ENCODE data around the gene IL34.

Gene IL34

DNA sequence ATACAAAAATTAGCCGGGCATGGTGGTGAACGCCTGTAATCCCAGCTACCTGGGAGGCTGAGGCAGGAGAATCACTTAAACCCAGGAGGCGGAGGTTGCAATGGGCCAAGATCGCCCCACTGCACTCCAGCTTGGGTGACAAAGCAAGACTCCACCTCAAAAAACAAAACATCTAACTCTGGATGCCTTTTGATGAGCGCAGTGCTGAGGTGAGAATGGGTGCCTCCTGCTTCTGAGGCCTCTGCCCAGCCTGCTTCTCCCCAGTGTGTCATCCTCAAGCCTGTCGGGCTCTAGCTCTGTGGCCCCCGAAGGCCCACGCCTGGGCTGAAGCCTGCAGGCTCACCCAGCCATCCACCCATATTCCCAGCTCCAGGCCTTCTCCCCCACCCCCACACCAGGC, 50.0 kb downstream of the IL34 start:
- Mint-ChIP-seq H3K4me1 (peaks cover 63% of the 10 kb centered on the region), H3K4me3 (peak overlapping the region in 1 of 3 experiments; percentile 11), H3K9me3 (no peaks in the 10 kb centered on the region), H3K27me3 (ENCODE audit: low read depth) (peaks cover 7% of the 10 kb centered on the region), H3K36me3 (ENCODE audit: low read depth) (peaks cover 4% of the 10 kb centered on the region), H3K27ac (peak overlapping the region in 2 of 3 experiments; percentile 82 to 83)
- TF ChIP-seq, protein P1, sequence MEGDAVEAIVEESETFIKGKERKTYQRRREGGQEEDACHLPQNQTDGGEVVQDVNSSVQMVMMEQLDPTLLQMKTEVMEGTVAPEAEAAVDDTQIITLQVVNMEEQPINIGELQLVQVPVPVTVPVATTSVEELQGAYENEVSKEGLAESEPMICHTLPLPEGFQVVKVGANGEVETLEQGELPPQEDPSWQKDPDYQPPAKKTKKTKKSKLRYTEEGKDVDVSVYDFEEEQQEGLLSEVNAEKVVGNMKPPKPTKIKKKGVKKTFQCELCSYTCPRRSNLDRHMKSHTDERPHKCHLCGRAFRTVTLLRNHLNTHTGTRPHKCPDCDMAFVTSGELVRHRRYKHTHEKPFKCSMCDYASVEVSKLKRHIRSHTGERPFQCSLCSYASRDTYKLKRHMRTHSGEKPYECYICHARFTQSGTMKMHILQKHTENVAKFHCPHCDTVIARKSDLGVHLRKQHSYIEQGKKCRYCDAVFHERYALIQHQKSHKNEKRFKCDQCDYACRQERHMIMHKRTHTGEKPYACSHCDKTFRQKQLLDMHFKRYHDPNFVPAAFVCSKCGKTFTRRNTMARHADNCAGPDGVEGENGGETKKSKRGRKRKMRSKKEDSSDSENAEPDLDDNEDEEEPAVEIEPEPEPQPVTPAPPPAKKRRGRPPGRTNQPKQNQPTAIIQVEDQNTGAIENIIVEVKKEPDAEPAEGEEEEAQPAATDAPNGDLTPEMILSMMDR (IDR thresholded peaks at IDR 0.05; ENCODE audit: unreplicated experiment in 3 of 3), result no peak

DNA sequence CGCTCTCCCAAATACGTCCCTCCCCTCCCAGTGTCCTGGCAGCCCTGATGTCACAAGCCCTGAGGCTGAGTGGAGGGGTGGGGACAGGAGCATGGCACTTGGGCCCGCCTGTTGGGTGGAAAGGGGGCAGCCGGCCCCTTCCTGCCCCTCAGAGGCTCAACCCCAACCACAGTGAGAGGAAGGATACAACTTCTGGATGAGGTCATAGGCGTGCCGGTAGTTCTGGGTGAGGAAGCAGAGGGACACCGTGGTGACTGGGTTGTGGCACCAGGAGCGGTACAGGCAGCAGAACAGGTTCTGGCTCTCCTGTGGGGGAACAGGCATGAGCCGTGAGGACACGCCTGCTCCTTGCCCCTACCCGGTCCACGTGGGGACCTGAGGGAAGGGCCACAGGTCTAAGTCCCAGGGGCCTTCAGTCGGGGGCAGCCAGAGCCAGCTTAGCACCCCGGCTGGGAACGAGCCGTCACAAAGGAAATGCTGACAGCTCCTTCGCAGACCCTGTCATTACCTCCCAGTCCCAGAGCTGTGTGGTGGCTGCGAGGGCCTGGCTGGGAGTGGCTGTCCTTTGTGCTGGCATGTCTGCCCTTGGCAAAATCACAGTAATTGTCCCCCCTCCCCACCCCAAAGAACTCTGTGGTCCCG, 50.7 kb downstream of the IL34 start:
- Mint-ChIP-seq H3K4me1 (peaks cover 64% of the 10 kb centered on the region), H3K27me3 (ENCODE audit: low read depth) (peaks cover 7% of the 10 kb centered on the region), H3K27ac (peak overlapping the region; percentile 56 to 89 (median 82)), H3K4me3 (peak overlapping the region in 2 of 3 experiments; percentile 40 to 73), H3K9me3 (no peaks in the 10 kb centered on the region), H3K36me3 (ENCODE audit: low read depth) (peaks cover 4% of the 10 kb centered on the region)
- TF ChIP-seq, protein P1 (IDR thresholded peaks at IDR 0.05; ENCODE audit: unreplicated experiment in 3 of 3), result no peak

DNA sequence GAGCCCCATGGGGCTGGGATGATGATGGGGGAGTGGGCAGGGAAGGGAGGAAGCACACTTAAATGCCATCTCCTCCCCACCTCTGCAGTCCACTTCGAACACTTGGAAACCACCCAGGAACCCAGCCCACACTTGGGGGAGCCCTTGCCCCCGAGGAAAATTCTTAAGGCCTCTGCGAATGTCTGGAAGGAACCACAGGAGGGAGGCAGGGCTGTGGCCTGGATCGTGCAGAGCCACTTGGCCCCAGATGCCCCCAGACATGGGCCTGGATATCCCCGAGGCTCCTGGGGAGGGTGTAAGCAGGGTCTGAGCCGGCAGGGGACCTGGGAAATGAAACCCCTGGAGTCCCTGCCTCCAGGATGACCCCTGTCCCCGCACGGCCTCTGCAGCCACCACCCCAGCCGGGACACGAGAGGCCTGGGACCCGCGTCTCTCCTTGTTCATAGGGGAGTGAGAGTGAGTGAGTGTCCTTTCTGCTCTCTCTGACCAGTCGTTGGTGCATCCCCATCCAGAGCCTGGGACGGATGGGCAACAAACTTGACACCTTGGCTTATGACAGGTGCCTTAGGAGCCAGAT, 51.3 kb downstream of the IL34 start:
- TF ChIP-seq, protein P1 (IDR thresholded peaks at IDR 0.05; ENCODE audit: unreplicated experiment in 3 of 3), result no peak
- peaks cover 4% of the 10 kb centered on the region for H3K36me3 Mint-ChIP-seq (ENCODE audit: low read depth)
- H3K4me3 Mint-ChIP-seq, result peak overlapping the region in 2 of 3 experiments; percentile 58 to 79
- H3K4me1 Mint-ChIP-seq, result peaks cover 70% of the 10 kb centered on the region
- no peaks in the 10 kb centered on the region for H3K9me3 Mint-ChIP-seq
- peak overlapping the region; percentile 28 to 89 (median 72) for H3K27ac Mint-ChIP-seq
- peaks cover 7% of the 10 kb centered on the region for H3K27me3 Mint-ChIP-seq (ENCODE audit: low read depth)

DNA sequence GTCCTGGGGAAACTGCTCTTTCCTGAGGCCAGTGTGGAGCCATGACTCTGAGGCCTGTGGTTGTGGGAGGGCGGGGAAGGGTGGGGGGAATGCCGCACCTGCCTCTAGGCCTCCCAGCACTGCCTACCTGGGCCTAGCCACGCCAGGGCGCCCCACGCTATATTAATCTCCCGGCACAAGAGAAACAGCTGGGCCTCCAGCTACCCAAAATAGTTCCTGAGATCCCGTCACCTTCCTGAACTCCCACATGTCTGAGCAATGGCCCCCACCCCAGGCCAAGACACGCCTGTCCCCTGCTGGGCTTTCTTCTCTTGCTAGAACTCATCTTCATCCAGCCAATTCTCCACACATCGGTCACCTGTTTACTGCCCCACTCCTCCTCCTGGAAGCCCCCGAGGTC, 52.5 kb downstream of the IL34 start:
- H3K27me3 Mint-ChIP-seq (ENCODE audit: low read depth), result peaks cover 7% of the 10 kb centered on the region
- H3K36me3 Mint-ChIP-seq (ENCODE audit: low read depth), result peaks cover 4% of the 10 kb centered on the region
- TF ChIP-seq, protein P1 (IDR thresholded peaks at IDR 0.05; ENCODE audit: unreplicated experiment in 3 of 3), result no peak
- H3K27ac Mint-ChIP-seq, result peak overlapping the region; percentile 71 to 89 (median 76)
- peak overlapping the region in 2 of 3 experiments; percentile 43 to 69 for H3K4me3 Mint-ChIP-seq
- peaks cover 72% of the 10 kb centered on the region for H3K4me1 Mint-ChIP-seq
- H3K9me3 Mint-ChIP-seq, result no peaks in the 10 kb centered on the region

DNA sequence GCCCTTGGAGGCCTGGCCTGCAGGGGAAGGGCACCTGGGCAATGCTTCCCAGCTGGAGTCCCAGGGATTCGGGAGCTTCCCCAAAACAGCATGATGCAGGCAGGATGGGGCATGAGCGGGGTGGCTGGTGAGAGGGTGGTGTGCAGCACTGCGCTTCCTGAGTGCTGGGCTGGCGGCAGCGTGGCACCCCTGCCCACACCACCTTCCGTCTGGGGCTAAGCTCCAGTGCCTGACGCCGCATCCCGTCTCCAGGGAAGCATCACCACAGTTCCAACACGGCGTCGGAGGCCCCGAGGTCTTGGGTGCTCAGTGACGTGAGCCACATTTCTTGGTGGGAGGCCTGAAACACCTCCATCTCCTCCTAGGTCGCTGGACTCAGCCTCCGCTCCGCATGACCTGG, 53.3 kb downstream of the IL34 start:
- no peaks in the 10 kb centered on the region for H3K9me3 Mint-ChIP-seq
- peaks cover 72% of the 10 kb centered on the region for H3K4me1 Mint-ChIP-seq

More for the DNA sequence above, 53.3 kb downstream of the IL34 start:
- Mint-ChIP-seq H3K4me3 (no peak overlapping the region), H3K36me3 (ENCODE audit: low read depth) (peaks cover 4% of the 10 kb centered on the region), H3K27ac (peak overlapping the region; percentile 71 to 94 (median 89)), H3K27me3 (ENCODE audit: low read depth) (peaks cover 7% of the 10 kb centered on the region)
- TF ChIP-seq, protein P1 (IDR thresholded peaks at IDR 0.05; ENCODE audit: unreplicated experiment in 3 of 3), result no peak
